Tibial nerve (tissue), 4 donors: Measurements from ENCODE around the gene MED13L. TPM values are rescaled to one million over a fixed set of nuclear protein-coding genes. Genes with fewer than 3 reads are reported as not detected.

Source experiments
- DNase-seq, 2 donors: peaks; one replicate each; pipeline ENCODE4 v3.0.0-alpha.2; 2019; ENCODE audit warnings: low spot score in 2 of 2
- H3K27ac ChIP-seq, 4 donors: fragments of 200-600 bp; sonication (generic) in 3 of 4; one replicate each; pipeline ENCODE4 v1.5.1; 2017 to 2019; ENCODE audit warnings: mild to moderate bottlenecking in 1 of 4
- H3K27me3 ChIP-seq, 2 donors: fragments of 200-600 bp; sonication (generic) in 1 of 2; one replicate each; pipeline versions ENCODE4 v1.5.1 to v1.6.0; 2017 to 2019
- H3K36me3 ChIP-seq, 3 donors: fragments of 200-600 bp; sonication (generic); one replicate each; pipeline ENCODE4 v1.5.1; 2018 to 2019
- H3K4me1 ChIP-seq, 4 donors: fragments of 200-600 bp; sonication (generic) in 3 of 4; one replicate each; pipeline ENCODE4 v1.5.1; 2017 to 2019
- H3K4me3 ChIP-seq, 4 donors: fragments of 200-600 bp; sonication (generic) in 3 of 4; one replicate each; pipeline ENCODE4 v1.5.1; 2017 to 2019; ENCODE audit warnings: mild to moderate bottlenecking in 1 of 4, moderate library complexity in 1 of 4
- H3K9me3 ChIP-seq, 4 donors: fragments of 200-600 bp; sonication (generic) in 3 of 4; one replicate each; pipeline ENCODE4 v1.5.1; 2017 to 2019
- CTCF ChIP-seq, 5 experiments: fragments of 200-600 bp in 3 of 5; fragments of 450-650 bp in 2 of 5; sonication (generic) in 3 of 5; IDR thresholded peaks; one replicate each; pipeline ENCODE4 v1.5.1; 2016 to 2019; ENCODE audit warnings: antibody characterized with exemption in 5 of 5, mild to moderate bottlenecking in 3 of 5, moderate library complexity in 2 of 5
- EP300 ChIP-seq, 2 donors: sonication (generic); formaldehyde crosslinking; IDR thresholded peaks; one replicate each; pipeline ENCODE4 v1.6.1; 2017; ENCODE audit warnings: antibody characterized with exemption in 2 of 2, mild to moderate bottlenecking in 1 of 2
- POLR2A ChIP-seq, 2 donors: fragments of 450-650 bp; IDR thresholded peaks; one replicate each; pipeline ENCODE4 v1.6.1; 2017; ENCODE audit warnings: antibody characterized with exemption in 2 of 2, mild to moderate bottlenecking in 2 of 2, moderate library complexity in 2 of 2
- WGBS, 2 donors: methylation state at CpG; one replicate each; pipeline ENCODE4 v1.1.5; 2018; 5-methylcytosine and 5-hydroxymethylcytosine counted together
- total RNA-seq, 4 donors: library from RNA; depleted of rRNA; stranded (reverse); fragments of >200 nt; gene quantifications; one replicate each; pipeline ENCODE4 v1.1.0, GENCODE V29; 2016

MED13L gene
- total RNA-seq, 4 donors from 2014 or later, result 138 to 234 (median 218) TPM

- H3K4me1 ChIP-seq, result peaks cover 0 to 38% (median 1%) of the 10 kb centered on the region in 4 donors
- no peak overlapping the region for H3K4me3 ChIP-seq
- H3K36me3 ChIP-seq, result peaks cover 0 to 12% (median 0%) of the 10 kb centered on the region in 3 donors
- TF ChIP-seq POLR2A (IDR thresholded peaks at IDR 0.05) (no peak), EP300 (IDR thresholded peaks at IDR 0.05) (no peak), CTCF (IDR thresholded peaks at IDR 0.05) (no peak)
- WGBS, 2 donors, result 65 to 67% methylated on average over 1 of the region's 1 CpG
- no peaks in the 10 kb centered on the region for H3K27me3 ChIP-seq
- H3K9me3 ChIP-seq, result no peaks in the 10 kb centered on the region
- no peak overlapping the region for H3K27ac ChIP-seq
- DNase-seq, result no peak
Observed at GRCh38 chr12:116092776-116093175, 184.7 kb downstream of the MED13L start.

DNA sequence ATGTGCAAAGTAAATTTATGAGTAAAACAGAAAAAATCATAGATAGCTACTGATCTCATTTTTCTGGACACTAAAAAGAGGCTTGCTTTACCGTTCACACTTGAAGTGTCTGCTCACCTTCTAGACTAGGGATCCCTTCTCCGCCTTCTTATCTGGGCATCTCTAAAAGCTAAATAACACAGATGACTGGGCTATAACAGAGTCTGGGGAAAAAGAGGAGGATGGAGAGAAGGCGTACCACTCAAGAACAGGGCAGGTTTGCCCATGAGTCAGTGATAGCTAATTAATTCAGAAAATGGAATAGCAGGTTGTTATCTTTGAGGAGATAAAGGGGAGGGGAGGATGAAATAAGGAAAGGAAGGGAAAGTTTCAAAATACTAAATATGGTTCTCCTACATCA lies 185.3 kb downstream of the MED13L start:
- peaks cover 0 to 44% (median 4%) of the 10 kb centered on the region in 4 donors for H3K4me1 ChIP-seq
- no peaks in the 10 kb centered on the region for H3K27me3 ChIP-seq
- no peak overlapping the region for H3K4me3 ChIP-seq
- H3K27ac ChIP-seq, result no peak overlapping the region
- WGBS, 2 donors, result 92 to 93% methylated on average over 3 of the region's 3 CpGs
- H3K36me3 ChIP-seq, result peaks cover 0 to 12% (median 0%) of the 10 kb centered on the region in 3 donors
- DNase-seq, result no peak
- H3K9me3 ChIP-seq, result no peaks in the 10 kb centered on the region
- TF ChIP-seq POLR2A (IDR thresholded peaks at IDR 0.05), result no peak
- no peak for TF ChIP-seq CTCF (IDR thresholded peaks at IDR 0.05)
- no peak for TF ChIP-seq EP300 (IDR thresholded peaks at IDR 0.05)

- no peak for DNase-seq
- Histone ChIP-seq H3K36me3 (peaks cover 0 to 12% (median 0%) of the 10 kb centered on the region in 3 donors), H3K4me1 (peaks cover 0 to 45% (median 6%) of the 10 kb centered on the region in 4 donors), H3K4me3 (no peak overlapping the region), H3K27ac (no peak overlapping the region), H3K9me3 (no peaks in the 10 kb centered on the region), H3K27me3 (no peaks in the 10 kb centered on the region)
- TF ChIP-seq CTCF (IDR thresholded peaks at IDR 0.05) (no peak), POLR2A (IDR thresholded peaks at IDR 0.05) (no peak), EP300 (IDR thresholded peaks at IDR 0.05) (no peak)
Observed at GRCh38 chr12:116091579-116091978, 185.9 kb downstream of the MED13L start.

- TF ChIP-seq POLR2A (IDR thresholded peaks at IDR 0.05), result no peak
- no peak for TF ChIP-seq CTCF (IDR thresholded peaks at IDR 0.05)
- no peak for TF ChIP-seq EP300 (IDR thresholded peaks at IDR 0.05)
- H3K4me3 ChIP-seq, result no peak overlapping the region
- H3K27ac ChIP-seq, result no peak overlapping the region
- DNase-seq, result no peak
- H3K9me3 ChIP-seq, result no peaks in the 10 kb centered on the region
- peaks cover 0 to 53% (median 6%) of the 10 kb centered on the region in 4 donors for H3K4me1 ChIP-seq
- H3K36me3 ChIP-seq, result peaks cover 0 to 7% (median 0%) of the 10 kb centered on the region in 3 donors
- no peaks in the 10 kb centered on the region for H3K27me3 ChIP-seq
- 61 to 63% methylated on average over 4 of the region's 4 CpGs for WGBS, 2 donors
Observed at GRCh38 chr12:116090516-116090915, 187.0 kb downstream of the MED13L start.

DNA sequence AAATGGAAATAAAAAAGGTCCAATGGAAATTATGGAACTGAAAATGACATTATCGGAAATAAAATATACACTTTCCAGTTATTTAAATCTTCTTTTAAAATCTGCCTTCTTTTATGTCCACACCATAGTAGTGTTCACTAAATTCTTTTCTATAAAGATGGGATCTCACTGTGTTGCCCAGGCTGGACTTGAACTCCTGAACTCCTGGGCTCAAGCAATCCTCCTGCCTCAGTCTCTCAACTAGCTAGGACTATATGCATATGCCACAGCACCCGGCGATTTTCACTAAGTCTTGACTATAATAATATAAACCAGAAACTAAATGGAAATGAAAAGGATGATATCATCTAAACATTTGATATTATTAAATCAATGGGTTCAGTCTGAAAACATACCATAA lies 188.4 kb downstream of the MED13L start:
- TF ChIP-seq EP300 (IDR thresholded peaks at IDR 0.05) (no peak), POLR2A (IDR thresholded peaks at IDR 0.05) (no peak), CTCF (IDR thresholded peaks at IDR 0.05) (no peak)
- Histone ChIP-seq H3K27me3 (no peaks in the 10 kb centered on the region), H3K27ac (no peak overlapping the region), H3K9me3 (no peaks in the 10 kb centered on the region), H3K4me3 (no peak overlapping the region), H3K4me1 (peaks cover 0 to 56% (median 8%) of the 10 kb centered on the region in 4 donors), H3K36me3 (no peaks in the 10 kb centered on the region)
- WGBS, 2 donors, result 95 to 99% methylated on average over 3 of the region's 3 CpGs
- DNase-seq, result no peak
